HG03469 (cell line): ENCODE measurements around the gene LATS2.
"Not testable (repeated sequence)": the region's sequence is repeated elsewhere in the genome, so short reads cannot be mapped to it uniquely, and the experiment has no call there.

Experiments
- ATAC-seq: cut with Tn5 transposase; IDR thresholded peaks from one replicate; pipeline ENCODE4 v1.9.1; 2021; ENCODE audit warnings: mild to moderate bottlenecking, moderate library complexity, moderate number of reproducible peaks; ENCODE audit not compliant: unreplicated experiment

The LATS2 gene

GRCh38 chr13:20968745-20969144 lies 92.6 kb downstream of the LATS2 start:
- no peak for ATAC-seq

- no peak for ATAC-seq
Measured at GRCh38 chr13:20967340-20967739, 94.0 kb downstream of the LATS2 start.

- ATAC-seq: no peak
Measured at GRCh38 chr13:20964904-20965303, 96.5 kb downstream of the LATS2 start.

GRCh38 chr13:20961663-20962062 lies 99.7 kb downstream of the LATS2 start:
- ATAC-seq: not testable (repeated sequence)

GRCh38 chr13:20960663-20961309 lies 100.6 kb downstream of the LATS2 start:
- no peak for ATAC-seq

- not testable (repeated sequence) for ATAC-seq
Measured at GRCh38 chr13:20957049-20957620, 104.3 kb downstream of the LATS2 start.

- ATAC-seq: no peak
Measured at GRCh38 chr13:20955496-20955895, 105.9 kb downstream of the LATS2 start.

GRCh38 chr13:20953245-20953931 lies 108.0 kb downstream of the LATS2 start:
- no peak for ATAC-seq

GRCh38 chr13:20952838-20953237 lies 108.5 kb downstream of the LATS2 start:
- no peak for ATAC-seq

- ATAC-seq: not testable (repeated sequence)
Measured at GRCh38 chr13:20948001-20948400, 113.4 kb downstream of the LATS2 start.

GRCh38 chr13:20945952-20946383 lies 115.4 kb downstream of the LATS2 start:
- ATAC-seq: no peak

GRCh38 chr13:20942938-20943559 lies 118.3 kb downstream of the LATS2 start:
- no peak for ATAC-seq

- ATAC-seq: not testable (repeated sequence)
Measured at GRCh38 chr13:20940511-20940910, 120.9 kb downstream of the LATS2 start.

- no peak for ATAC-seq
Measured at GRCh38 chr13:20940083-20940482, 121.3 kb downstream of the LATS2 start.

- no peak for ATAC-seq
Measured at GRCh38 chr13:20939662-20940061, 121.7 kb downstream of the LATS2 start.

GRCh38 chr13:20938302-20938701 lies 123.1 kb downstream of the LATS2 start:
- no peak for ATAC-seq

- ATAC-seq: no peak
Measured at GRCh38 chr13:20927596-20928257, 133.7 kb downstream of the LATS2 start.

- not testable (repeated sequence) for ATAC-seq
Measured at GRCh38 chr13:20925395-20925790, 136.0 kb downstream of the LATS2 start.

GRCh38 chr13:20924758-20925394 lies 136.5 kb downstream of the LATS2 start:
- no peak for ATAC-seq

GRCh38 chr13:20923272-20923671 lies 138.1 kb downstream of the LATS2 start:
- ATAC-seq: no peak
